Measurements from ENCODE around the gene WIPF3. TPM values are rescaled to one million over a fixed set of nuclear protein-coding genes. Genes with fewer than 3 reads are reported as not detected.

Gene WIPF3
- total RNA-seq, 1 donor from 2014 or later = 0.46 TPM

DNA sequence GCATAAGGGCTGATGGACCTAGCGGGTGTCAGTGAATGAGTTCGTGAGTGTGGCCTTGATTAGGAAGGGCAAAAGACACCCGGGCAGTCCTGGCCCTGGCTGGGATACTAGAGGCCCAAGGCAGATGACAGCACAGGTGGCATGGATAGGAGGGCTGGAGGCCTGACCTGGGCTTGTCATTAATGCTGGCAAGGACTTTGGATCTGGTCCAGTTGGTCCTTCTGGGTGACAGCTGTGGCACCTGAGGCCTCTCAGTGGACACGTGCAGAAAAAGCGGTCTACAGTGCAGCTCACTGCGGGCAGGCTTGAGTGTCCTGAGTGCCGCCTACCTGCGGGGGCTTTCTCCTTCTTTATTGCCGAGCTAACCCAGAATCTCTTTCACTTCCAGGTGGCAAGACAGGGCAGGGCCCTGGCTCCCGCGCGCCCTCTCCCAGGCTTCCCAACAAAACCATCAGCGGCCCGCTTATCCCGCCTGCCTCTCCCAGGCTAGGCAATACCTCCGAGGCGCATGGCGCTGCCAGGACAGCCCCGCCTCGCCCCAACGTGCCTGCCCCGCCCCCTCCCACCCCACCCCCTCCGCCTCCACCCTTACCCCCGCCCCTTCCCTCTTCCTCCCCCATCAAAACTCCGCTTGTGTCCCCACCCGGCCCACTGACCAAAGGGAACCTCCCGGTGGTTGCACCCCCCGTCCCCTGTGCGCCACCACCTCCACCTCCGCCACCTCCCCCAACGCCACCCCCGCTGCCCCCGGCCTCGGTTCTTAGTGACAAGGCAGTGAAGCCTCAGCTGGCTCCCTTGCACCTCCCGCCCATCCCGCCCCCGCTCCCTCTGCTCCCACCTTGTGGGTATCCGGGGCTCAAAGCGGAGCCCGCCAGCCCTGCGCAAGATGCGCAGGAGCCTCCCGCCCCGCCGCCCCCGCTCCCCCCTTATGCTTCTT, 77.4 kb downstream of the WIPF3 start:
- TF ChIP-seq, protein P1, sequence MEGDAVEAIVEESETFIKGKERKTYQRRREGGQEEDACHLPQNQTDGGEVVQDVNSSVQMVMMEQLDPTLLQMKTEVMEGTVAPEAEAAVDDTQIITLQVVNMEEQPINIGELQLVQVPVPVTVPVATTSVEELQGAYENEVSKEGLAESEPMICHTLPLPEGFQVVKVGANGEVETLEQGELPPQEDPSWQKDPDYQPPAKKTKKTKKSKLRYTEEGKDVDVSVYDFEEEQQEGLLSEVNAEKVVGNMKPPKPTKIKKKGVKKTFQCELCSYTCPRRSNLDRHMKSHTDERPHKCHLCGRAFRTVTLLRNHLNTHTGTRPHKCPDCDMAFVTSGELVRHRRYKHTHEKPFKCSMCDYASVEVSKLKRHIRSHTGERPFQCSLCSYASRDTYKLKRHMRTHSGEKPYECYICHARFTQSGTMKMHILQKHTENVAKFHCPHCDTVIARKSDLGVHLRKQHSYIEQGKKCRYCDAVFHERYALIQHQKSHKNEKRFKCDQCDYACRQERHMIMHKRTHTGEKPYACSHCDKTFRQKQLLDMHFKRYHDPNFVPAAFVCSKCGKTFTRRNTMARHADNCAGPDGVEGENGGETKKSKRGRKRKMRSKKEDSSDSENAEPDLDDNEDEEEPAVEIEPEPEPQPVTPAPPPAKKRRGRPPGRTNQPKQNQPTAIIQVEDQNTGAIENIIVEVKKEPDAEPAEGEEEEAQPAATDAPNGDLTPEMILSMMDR (IDR thresholded peaks at IDR 0.05; ENCODE audit: insufficient read depth, low read length, poor library complexity, severe bottlenecking) = no peak

GRCh38 chr7:29884399-29885272, 78.3 kb downstream of the WIPF3 start:
- TF ChIP-seq, protein P1 (IDR thresholded peaks at IDR 0.05; ENCODE audit: insufficient read depth, low read length, poor library complexity, severe bottlenecking) = no peak
- no peak for DNase-seq (ENCODE audit: low read depth)
- Histone ChIP-seq H3K36me3 (ENCODE audit: control insufficient read depth, insufficient read depth, low read length) (no peaks in the 10 kb centered on the region), H3K4me3 (ENCODE audit: low read depth, low read length) (peak overlapping the region; percentile 43), H3K27me3 (ENCODE audit: control insufficient read depth, insufficient read depth, low read length) (peaks cover 2% of the 10 kb centered on the region)

More for the DNA sequence above, 77.4 kb downstream of the WIPF3 start:
- DNase-seq (ENCODE audit: low read depth) = no peak
- Histone ChIP-seq H3K36me3 (ENCODE audit: control insufficient read depth, insufficient read depth, low read length) (no peaks in the 10 kb centered on the region), H3K4me3 (ENCODE audit: low read depth, low read length) (peak overlapping the region; percentile 43), H3K27me3 (ENCODE audit: control insufficient read depth, insufficient read depth, low read length) (peaks cover 2% of the 10 kb centered on the region)

GRCh38 chr7:29885626-29886025, 79.3 kb downstream of the WIPF3 start:
- no peaks in the 10 kb centered on the region for H3K36me3 ChIP-seq (ENCODE audit: control insufficient read depth, insufficient read depth, low read length)
- TF ChIP-seq, protein P1 (IDR thresholded peaks at IDR 0.05; ENCODE audit: insufficient read depth, low read length, poor library complexity, severe bottlenecking) = no peak
- DNase-seq (ENCODE audit: low read depth) = no peak
- no peak overlapping the region for H3K4me3 ChIP-seq (ENCODE audit: low read depth, low read length)
- H3K27me3 ChIP-seq (ENCODE audit: control insufficient read depth, insufficient read depth, low read length) = peaks cover 2% of the 10 kb centered on the region

- Histone ChIP-seq H3K4me3 (ENCODE audit: low read depth, low read length) (no peak overlapping the region), H3K36me3 (ENCODE audit: control insufficient read depth, insufficient read depth, low read length) (no peaks in the 10 kb centered on the region), H3K27me3 (ENCODE audit: control insufficient read depth, insufficient read depth, low read length) (peaks cover 2% of the 10 kb centered on the region)
- TF ChIP-seq, protein P1 (IDR thresholded peaks at IDR 0.05; ENCODE audit: insufficient read depth, low read length, poor library complexity, severe bottlenecking) = no peak
- DNase-seq (ENCODE audit: low read depth) = no peak
These were observed 80.5 kb downstream of the WIPF3 start for GRCh38 chr7:29886827-29887226.

DNA sequence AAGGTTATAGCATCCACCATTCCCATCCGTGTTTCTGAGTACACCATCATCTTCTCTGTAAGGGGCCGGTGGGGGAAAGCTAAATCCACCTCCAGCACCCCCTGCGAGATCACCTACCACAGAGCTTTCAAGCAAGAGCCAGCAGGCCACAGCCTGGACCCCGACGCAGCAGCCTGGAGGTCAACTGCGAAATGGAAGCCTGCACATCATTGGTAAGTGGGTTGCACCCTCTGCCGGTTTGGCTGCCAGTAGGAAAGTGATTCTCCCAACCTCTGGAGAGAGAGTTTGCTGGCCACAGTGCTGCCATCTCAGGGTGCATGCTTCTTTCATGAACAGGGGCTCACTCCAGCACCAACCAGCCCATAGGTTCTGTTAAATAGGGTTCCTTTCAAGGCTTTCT, 81.7 kb downstream of the WIPF3 start:
- peaks cover 2% of the 10 kb centered on the region for H3K27me3 ChIP-seq (ENCODE audit: control insufficient read depth, insufficient read depth, low read length)
- H3K4me3 ChIP-seq (ENCODE audit: low read depth, low read length) = no peak overlapping the region
- TF ChIP-seq, protein P1 (IDR thresholded peaks at IDR 0.05; ENCODE audit: insufficient read depth, low read length, poor library complexity, severe bottlenecking) = no peak
- no peaks in the 10 kb centered on the region for H3K36me3 ChIP-seq (ENCODE audit: control insufficient read depth, insufficient read depth, low read length)
- DNase-seq (ENCODE audit: low read depth) = no peak
